Measurements from ENCODE around the gene PARP16. TPM values are rescaled to one million over a fixed set of nuclear protein-coding genes. Genes with fewer than 3 reads are reported as not detected.

Gene PARP16
- total RNA-seq, 1 donor from 2014 or later = 3.4 TPM

DNA sequence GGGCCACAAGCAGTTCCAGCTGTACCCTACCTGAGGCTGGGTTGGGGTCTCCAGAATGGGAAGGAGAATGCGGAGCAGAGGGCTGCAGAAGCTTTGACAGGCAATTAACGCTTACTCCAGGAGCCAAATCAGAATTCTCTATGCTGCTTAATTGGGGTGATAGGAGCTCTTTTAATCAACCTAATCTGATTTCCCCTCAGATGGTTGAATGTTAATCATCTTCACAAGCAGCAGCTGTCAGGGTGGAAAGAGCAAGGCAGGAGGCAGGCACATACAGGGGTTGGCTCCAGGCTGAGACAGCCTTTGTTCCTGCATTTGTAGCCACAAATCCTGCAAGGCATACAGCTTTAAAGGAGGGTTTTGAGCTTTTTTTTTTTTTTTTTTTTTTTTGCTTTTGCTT is 78.0 kb downstream of the PARP16 start:
- DNase-seq (ENCODE audit: low spot score) = no peak

Other genes starting within 250 kb of the PARP16 start
- not detected for gene SLC51B, start 241.5 kb downstream of the PARP16 start, total RNA-seq (ENCODE audit: insufficient read depth, low replicate concordance)
- gene RASL12, start 218.9 kb downstream of the PARP16 start, total RNA-seq (ENCODE audit: insufficient read depth, low replicate concordance) = 107 TPM
- gene KBTBD13, start 210.1 kb downstream of the PARP16 start, total RNA-seq (ENCODE audit: insufficient read depth, low replicate concordance) = not detected
- 2.2 TPM for gene UBAP1L, start 171.7 kb downstream of the PARP16 start, total RNA-seq (ENCODE audit: insufficient read depth, low replicate concordance)
- gene PDCD7, start 153.1 kb downstream of the PARP16 start, total RNA-seq (ENCODE audit: insufficient read depth, low replicate concordance) = 11.6 TPM
- gene CLPX, start 101.5 kb downstream of the PARP16 start, total RNA-seq (ENCODE audit: insufficient read depth, low replicate concordance) = 48.4 TPM
- 70.3 TPM for gene CILP, start 75.4 kb downstream of the PARP16 start, total RNA-seq (ENCODE audit: insufficient read depth, low replicate concordance)
- gene RNU5A-1, start 9.2 kb upstream of the PARP16 start, total RNA-seq (ENCODE audit: insufficient read depth, low replicate concordance) = not detected
- not detected for gene RNU5B-1, start 17.8 kb upstream of the PARP16 start, total RNA-seq (ENCODE audit: insufficient read depth, low replicate concordance)
- gene IGDCC3, start 91.1 kb upstream of the PARP16 start, total RNA-seq (ENCODE audit: insufficient read depth, low replicate concordance) = 2.6 TPM
- 37.3 TPM for gene IGDCC4, start 136.1 kb upstream of the PARP16 start, total RNA-seq (ENCODE audit: insufficient read depth, low replicate concordance)
- gene DPP8, start 230.8 kb upstream of the PARP16 start, total RNA-seq (ENCODE audit: insufficient read depth, low replicate concordance) = 28.2 TPM
- 48.6 TPM for gene HACD3, start 243.6 kb upstream of the PARP16 start, total RNA-seq (ENCODE audit: insufficient read depth, low replicate concordance)